Measurements from ENCODE around the gene ING5. TPM values are rescaled to one million over a fixed set of nuclear protein-coding genes. Genes with fewer than 3 reads are reported as not detected.

Gene ING5
- total RNA-seq, 1 experiment from 2014 or later, result 45.9 TPM

GRCh38 chr2:241769819-241770184 lies 68.0 kb downstream of the ING5 start:
- no peak for DNase-seq (ENCODE audit: low read depth, low spot score)
- no peak for ATAC-seq
- intact Hi-C loops (cut with micrococcal nuclease), result no loop called here
- Histone ChIP-seq H3K4me1 (ENCODE audit: control insufficient read depth in 1 of 2, insufficient read depth in 2 of 2, low read length in 2 of 2) (peaks cover 5 to 10% of the 10 kb centered on the region in 2 experiments), H3K9me3 (ENCODE audit: control insufficient read depth in 1 of 2, insufficient read depth in 1 of 2, low read depth in 1 of 2, low read length in 2 of 2) (no peaks in the 10 kb centered on the region), H2AFZ (ENCODE audit: low read depth, low read length, poor library complexity, severe bottlenecking) (no peak overlapping the region), H3K36me3 (ENCODE audit: control insufficient read depth in 1 of 2, insufficient read depth in 2 of 2, low read length in 2 of 2) (no peaks in the 10 kb centered on the region), H3K4me2 (ENCODE audit: low read length) (no peak overlapping the region), H3K9me2 (ENCODE audit: insufficient read depth) (no peaks in the 10 kb centered on the region), H3K9ac (ENCODE audit: low read length) (no peak overlapping the region), H4K20me1 (ENCODE audit: insufficient read depth) (no peaks in the 10 kb centered on the region), H3K27ac (ENCODE audit: low read depth, low read length) (no peak overlapping the region), H3K79me2 (ENCODE audit: insufficient read depth, low read length) (no peaks in the 10 kb centered on the region), H3K27me3 (ENCODE audit: insufficient read depth, low read length) (no peaks in the 10 kb centered on the region), H3K4me3 (replicated peaks in 1 of 2; ENCODE audit: low read depth in 1 of 2, low read length in 2 of 2) (no peak overlapping the region)
- no TSS peak for BruUV-seq (replicated peaks)
- TF ChIP-seq POLR2A (IDR thresholded peaks at IDR 0.05; ENCODE audit: borderline replicate concordance, extremely low read depth, insufficient read depth, insufficient read length) (no peak), ZFX (IDR thresholded peaks at IDR 0.05) (no peak)
- ChIA-PET POLR2A (no interaction called here), RAD21 (ENCODE audit: low non-redundant PET in 1 of 2, low total read pairs in 2 of 2, uncharacterized antibody in 2 of 2, unreplicated experiment in 2 of 2) (no interaction called here), CTCF (no interaction called here)

- no peaks in the 10 kb centered on the region for H4K20me1 ChIP-seq (ENCODE audit: insufficient read depth)
- DNase-seq (ENCODE audit: low read depth, low spot score) (no peak), ATAC-seq (no peak)
- no TSS peak for BruUV-seq (replicated peaks)
- intact Hi-C loops (cut with micrococcal nuclease), result no loop called here
- no peak overlapping the region for H3K4me2 ChIP-seq (ENCODE audit: low read length)
- no peak overlapping the region for H3K9ac ChIP-seq (ENCODE audit: low read length)
- CTCF ChIA-PET, result no interaction called here
- POLR2A ChIA-PET, result no interaction called here
- H3K4me1 ChIP-seq (ENCODE audit: control insufficient read depth in 1 of 2, insufficient read depth in 2 of 2, low read length in 2 of 2), result peaks cover 11 to 16% of the 10 kb centered on the region in 2 experiments
- H3K9me3 ChIP-seq (ENCODE audit: control insufficient read depth in 1 of 2, insufficient read depth in 1 of 2, low read depth in 1 of 2, low read length in 2 of 2), result no peaks in the 10 kb centered on the region
- TF ChIP-seq REST (IDR thresholded peaks at IDR 0.05; ENCODE audit: low read depth), result no peak
- no peak for TF ChIP-seq TCF7L2 (IDR thresholded peaks at IDR 0.05; ENCODE audit: borderline replicate concordance, extremely low read depth, insufficient read depth, insufficient read length)
- TF ChIP-seq CBX3 (IDR thresholded peaks at IDR 0.05; ENCODE audit: low read depth), result no peak
- TF ChIP-seq ZFX (IDR thresholded peaks at IDR 0.05), result no peak
- no peaks in the 10 kb centered on the region for H3K27me3 ChIP-seq (ENCODE audit: insufficient read depth, low read length)
- RAD21 ChIA-PET (ENCODE audit: low non-redundant PET in 1 of 2, low total read pairs in 2 of 2, uncharacterized antibody in 2 of 2, unreplicated experiment in 2 of 2), result no interaction called here
- no peak overlapping the region for H3K4me3 ChIP-seq (replicated peaks in 1 of 2; ENCODE audit: low read depth in 1 of 2, low read length in 2 of 2)
- H3K79me2 ChIP-seq (ENCODE audit: insufficient read depth, low read length), result no peaks in the 10 kb centered on the region
- H3K27ac ChIP-seq (ENCODE audit: low read depth, low read length), result no peak overlapping the region
- no peaks in the 10 kb centered on the region for H3K36me3 ChIP-seq (ENCODE audit: control insufficient read depth in 1 of 2, insufficient read depth in 2 of 2, low read length in 2 of 2)
- H2AFZ ChIP-seq (ENCODE audit: low read depth, low read length, poor library complexity, severe bottlenecking), result no peak overlapping the region
- H3K9me2 ChIP-seq (ENCODE audit: insufficient read depth), result no peaks in the 10 kb centered on the region
Measured at GRCh38 chr2:241770185-241770935, 68.5 kb downstream of the ING5 start.
